GM12878 (cell line): ENCODE data around the gene TREM1. TPM values are rescaled to one million over a fixed set of nuclear protein-coding genes. Genes with fewer than 3 reads are reported as not detected.
A peak's percentile ranks its signal among the peaks of the same experiment; 100 is the strongest.

Experiments used
- ATF2 ChIP-seq: IDR thresholded peaks from 2 replicates; pipeline ENCODE4 v1.6.1; 2012; ENCODE audit warnings: low read length, inconsistent platforms
- BRCA1 ChIP-seq: IDR thresholded peaks from 2 replicates; pipeline ENCODE4 v1.6.1; 2011; ENCODE audit warnings: low read depth, low read length, improper control_type of control experiment
- CTCF ChIP-seq, 3 experiments: IDR thresholded peaks in 2 of 3; conservative IDR thresholded peaks in 1 of 3; 2 replicates each; pipeline ENCODE4 v1.5.1; 2011; ENCODE audit warnings: low read depth in 3 of 3, low read length in 3 of 3, mild to moderate bottlenecking in 3 of 3, control low read depth in 2 of 3, moderate library complexity in 2 of 3, inconsistent platforms in 1 of 3, mixed read lengths in 1 of 3; ENCODE audit not compliant: control insufficient read depth in 2 of 3, insufficient read depth in 1 of 3; ENCODE audit errors: extremely low read depth in 1 of 3
- IKZF1 ChIP-seq: fragments of 450-650 bp; conservative IDR thresholded peaks from 2 replicates; pipeline ENCODE4 v1.6.1; 2017; ENCODE audit warnings: antibody characterized with exemption, mild to moderate bottlenecking
- IRF5 ChIP-seq: fragments of 450-650 bp; IDR thresholded peaks from 2 replicates; pipeline ENCODE4 v1.6.1; 2017; ENCODE audit warnings: borderline replicate concordance
- MTA3 ChIP-seq: IDR thresholded peaks from 2 replicates; pipeline ENCODE4 v1.6.1; 2012; ENCODE audit warnings: low read length, inconsistent platforms, borderline replicate concordance
- PAX5 ChIP-seq: IDR thresholded peaks from 2 replicates; pipeline ENCODE4 v1.6.1; 2011; ENCODE audit warnings: low read depth, low read length, borderline replicate concordance
- RAD21 ChIP-seq: IDR thresholded peaks from 2 replicates; pipeline ENCODE4 v1.6.1; 2011; ENCODE audit warnings: mild to moderate bottlenecking, low read depth, low read length, moderate library complexity; ENCODE audit not compliant: insufficient read depth
- SKIL ChIP-seq: fragments of 450-650 bp; IDR thresholded peaks from 2 replicates; pipeline ENCODE4 v1.6.1; 2017; ENCODE audit warnings: mild to moderate bottlenecking, low read depth, inconsistent platforms; ENCODE audit not compliant: poor library complexity, severe bottlenecking
- SREBF2 ChIP-seq: IDR thresholded peaks from 2 replicates; pipeline ENCODE4 v1.6.1; 2012; ENCODE audit warnings: mild to moderate bottlenecking, low read length
- SUZ12 ChIP-seq: fragments of 200-600 bp; sonication (generic); IDR thresholded peaks from one replicate; pipeline ENCODE4 v1.6.1; 2018; ENCODE audit warnings: antibody characterized with exemption, mild to moderate bottlenecking; ENCODE audit not compliant: unreplicated experiment
- ZBTB33 ChIP-seq: fragments of 450-650 bp; IDR thresholded peaks from 2 replicates; pipeline ENCODE4 v1.6.1; 2017; ENCODE audit warnings: mild to moderate bottlenecking
- ZNF274 ChIP-seq: IDR thresholded peaks from one replicate; pipeline ENCODE4 v1.8.0; 2011; ENCODE audit not compliant: insufficient read length, insufficient read depth
- ZNF622 ChIP-seq: fragments of 450-650 bp; IDR thresholded peaks from 2 replicates; pipeline ENCODE4 v1.6.1; 2017; ENCODE audit warnings: mild to moderate bottlenecking, inconsistent platforms
- polyA plus RNA-seq, 11 experiments: library from polyadenylated mRNA; depleted of rRNA in 4 of 11; unstranded in 6 of 11; stranded (reverse) in 5 of 11; fragments of >200 nt; fragmentation: Nextera tagmentation in 4 of 11; fragmentation: Illumina TruSeq in 1 of 11; extraction: Ambion mirVana in 4 of 11; extraction: Trizol in 1 of 11; gene quantifications; 1 replicate in 1 of 11; 2 replicates in 10 of 11; pipeline versions ENCODE4 v1.2.1 to v1.2.3, GENCODE V29; 2011 to 2016; ENCODE audit warnings: inconsistent platforms in 2 of 11, missing spikeins in 2 of 11, low read depth in 1 of 11
- total RNA-seq, 4 experiments: library from RNA; depleted of rRNA in 3 of 4; stranded (reverse); fragments of >200 nt in 3 of 4; fragmentation: Illumina TruSeq in 1 of 4; extraction: Trizol in 1 of 4; gene quantifications; 2 replicates each; pipeline versions ENCODE4 v1.2.1 to v1.2.3, GENCODE V29; 2013 to 2021
- TF ChIP-seq, protein P1 (sequence below): fragments of 450-650 bp; IDR thresholded peaks from 2 replicates; pipeline ENCODE4 v1.6.1; 2016; ENCODE audit warnings: mild to moderate bottlenecking, moderate library complexity, borderline replicate concordance

The TREM1 gene
- total and polyA plus RNA-seq, 10 of the 15 experiments (the other 5 are each of a cell fraction or from before 2014, with no cell fraction given), result 0.09 to 2.6 (median 0.28) TPM; not detected in 2

GRCh38 chr6:41334482-41335040 is 48.1 kb upstream of the TREM1 start (continued):
- TF ChIP-seq, protein P1, sequence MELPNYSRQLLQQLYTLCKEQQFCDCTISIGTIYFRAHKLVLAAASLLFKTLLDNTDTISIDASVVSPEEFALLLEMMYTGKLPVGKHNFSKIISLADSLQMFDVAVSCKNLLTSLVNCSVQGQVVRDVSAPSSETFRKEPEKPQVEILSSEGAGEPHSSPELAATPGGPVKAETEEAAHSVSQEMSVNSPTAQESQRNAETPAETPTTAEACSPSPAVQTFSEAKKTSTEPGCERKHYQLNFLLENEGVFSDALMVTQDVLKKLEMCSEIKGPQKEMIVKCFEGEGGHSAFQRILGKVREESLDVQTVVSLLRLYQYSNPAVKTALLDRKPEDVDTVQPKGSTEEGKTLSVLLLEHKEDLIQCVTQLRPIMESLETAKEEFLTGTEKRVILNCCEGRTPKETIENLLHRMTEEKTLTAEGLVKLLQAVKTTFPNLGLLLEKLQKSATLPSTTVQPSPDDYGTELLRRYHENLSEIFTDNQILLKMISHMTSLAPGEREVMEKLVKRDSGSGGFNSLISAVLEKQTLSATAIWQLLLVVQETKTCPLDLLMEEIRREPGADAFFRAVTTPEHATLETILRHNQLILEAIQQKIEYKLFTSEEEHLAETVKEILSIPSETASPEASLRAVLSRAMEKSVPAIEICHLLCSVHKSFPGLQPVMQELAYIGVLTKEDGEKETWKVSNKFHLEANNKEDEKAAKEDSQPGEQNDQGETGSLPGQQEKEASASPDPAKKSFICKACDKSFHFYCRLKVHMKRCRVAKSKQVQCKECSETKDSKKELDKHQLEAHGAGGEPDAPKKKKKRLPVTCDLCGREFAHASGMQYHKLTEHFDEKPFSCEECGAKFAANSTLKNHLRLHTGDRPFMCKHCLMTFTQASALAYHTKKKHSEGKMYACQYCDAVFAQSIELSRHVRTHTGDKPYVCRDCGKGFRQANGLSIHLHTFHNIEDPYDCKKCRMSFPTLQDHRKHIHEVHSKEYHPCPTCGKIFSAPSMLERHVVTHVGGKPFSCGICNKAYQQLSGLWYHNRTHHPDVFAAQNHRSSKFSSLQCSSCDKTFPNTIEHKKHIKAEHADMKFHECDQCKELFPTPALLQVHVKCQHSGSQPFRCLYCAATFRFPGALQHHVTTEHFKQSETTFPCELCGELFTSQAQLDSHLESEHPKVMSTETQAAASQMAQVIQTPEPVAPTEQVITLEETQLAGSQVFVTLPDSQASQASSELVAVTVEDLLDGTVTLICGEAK, result 0 out of 2 replicates have a peak, but pooled peaks have one; percentile 28
- TF ChIP-seq ZNF274 (no peak), CTCF (IDR thresholded peaks at IDR 0.05 in 2 of 3, conservative IDR thresholded peaks at IDR 0.05 in 1 of 3; ENCODE audit: control insufficient read depth in 2 of 3, extremely low read depth in 1 of 3, insufficient read depth in 1 of 3, low read depth in 3 of 3, low read length in 3 of 3) (peak; percentile 13 to 32 (median 16); a peak in 4 of 6 replicates), MTA3 (no peak), ZNF622 (no peak), SKIL (no peak), BRCA1 (0 out of 2 replicates have a peak, but pooled peaks have one; percentile 3), RAD21 (peak; percentile 30; the same call in 1 of the 2 replicates), SREBF2 (no peak), IRF5 (no peak), ZBTB33 (0 out of 2 replicates have a peak, but pooled peaks have one; percentile 14), ATF2 (peak; percentile 14), IKZF1 (no peak), SUZ12 (no peak), PAX5 (no peak)
